Measurements from ENCODE around the gene ANKRD63. TPM values are rescaled to one million over a fixed set of nuclear protein-coding genes. Genes with fewer than 3 reads are reported as not detected.

The ANKRD63 gene
- total RNA-seq, 1 experiment from 2014 or later: 2.5 TPM

DNA sequence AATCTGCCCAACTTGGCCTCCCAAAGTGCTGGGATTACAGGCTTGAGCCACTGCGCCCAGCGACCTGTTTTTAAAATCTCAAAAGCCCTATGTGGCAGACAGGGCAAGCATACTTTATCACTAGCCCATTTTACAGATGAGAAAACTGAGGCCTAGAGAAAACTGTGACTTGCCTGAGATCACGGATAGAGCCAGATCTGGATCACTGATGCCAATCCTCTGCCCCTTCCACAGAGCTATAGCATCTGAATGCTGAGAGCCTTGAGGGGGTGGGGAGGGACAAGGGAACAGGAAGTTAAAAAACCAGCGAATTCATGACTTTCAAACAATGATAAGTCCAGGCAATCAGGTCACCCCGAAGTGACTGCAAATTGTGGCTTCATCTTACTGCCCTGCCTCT lies 7.3 kb downstream of the ANKRD63 start:
- Histone ChIP-seq H3K36me3 (ENCODE audit: insufficient read depth, low read length, poor library complexity, severe bottlenecking) (no peaks in the 10 kb centered on the region), H3K27me3 (replicated peaks; ENCODE audit: insufficient read depth, low read depth, low read length, poor library complexity) (no peaks in the 10 kb centered on the region), H3K4me3 (ENCODE audit: low read depth, low read length, poor library complexity, severe bottlenecking) (no peak overlapping the region), H3K4me1 (ENCODE audit: insufficient read depth, low read length, poor library complexity, severe bottlenecking) (peaks cover 34% of the 10 kb centered on the region), H3K27ac (ENCODE audit: low read depth, low read length, poor library complexity, severe bottlenecking) (no peak overlapping the region), H3K9me3 (ENCODE audit: low read depth, low read length, poor library complexity, severe bottlenecking) (no peaks in the 10 kb centered on the region)
- BruUV-seq (replicated peaks): no TSS peak
- ChIA-PET CTCF (interaction anchor here (1.8 kb wide), 1 partner anchor 230 kb away, joined by 9 read pairs; no protein-coding TSS in a partner anchor), POLR2A (ENCODE audit: low non-redundant PET) (no interaction called here)
- TF ChIP-seq, protein P1, sequence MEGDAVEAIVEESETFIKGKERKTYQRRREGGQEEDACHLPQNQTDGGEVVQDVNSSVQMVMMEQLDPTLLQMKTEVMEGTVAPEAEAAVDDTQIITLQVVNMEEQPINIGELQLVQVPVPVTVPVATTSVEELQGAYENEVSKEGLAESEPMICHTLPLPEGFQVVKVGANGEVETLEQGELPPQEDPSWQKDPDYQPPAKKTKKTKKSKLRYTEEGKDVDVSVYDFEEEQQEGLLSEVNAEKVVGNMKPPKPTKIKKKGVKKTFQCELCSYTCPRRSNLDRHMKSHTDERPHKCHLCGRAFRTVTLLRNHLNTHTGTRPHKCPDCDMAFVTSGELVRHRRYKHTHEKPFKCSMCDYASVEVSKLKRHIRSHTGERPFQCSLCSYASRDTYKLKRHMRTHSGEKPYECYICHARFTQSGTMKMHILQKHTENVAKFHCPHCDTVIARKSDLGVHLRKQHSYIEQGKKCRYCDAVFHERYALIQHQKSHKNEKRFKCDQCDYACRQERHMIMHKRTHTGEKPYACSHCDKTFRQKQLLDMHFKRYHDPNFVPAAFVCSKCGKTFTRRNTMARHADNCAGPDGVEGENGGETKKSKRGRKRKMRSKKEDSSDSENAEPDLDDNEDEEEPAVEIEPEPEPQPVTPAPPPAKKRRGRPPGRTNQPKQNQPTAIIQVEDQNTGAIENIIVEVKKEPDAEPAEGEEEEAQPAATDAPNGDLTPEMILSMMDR (conservative IDR thresholded peaks at IDR 0.05; ENCODE audit: low read depth, low read length): no peak
- no peak for TF ChIP-seq EZH2 (IDR thresholded peaks at IDR 0.05; ENCODE audit: borderline replicate concordance, low read depth, low read length, poor library complexity, severe bottlenecking)
- no peak for DNase-seq (ENCODE audit: low spot score)
- intact Hi-C loops (cut with micrococcal nuclease; ENCODE audit: unreplicated experiment): loop anchor here (2.0 to 10.0 kb wide), 5 partner anchors 59 to 1571 kb away; no protein-coding TSS in a partner anchor

DNA sequence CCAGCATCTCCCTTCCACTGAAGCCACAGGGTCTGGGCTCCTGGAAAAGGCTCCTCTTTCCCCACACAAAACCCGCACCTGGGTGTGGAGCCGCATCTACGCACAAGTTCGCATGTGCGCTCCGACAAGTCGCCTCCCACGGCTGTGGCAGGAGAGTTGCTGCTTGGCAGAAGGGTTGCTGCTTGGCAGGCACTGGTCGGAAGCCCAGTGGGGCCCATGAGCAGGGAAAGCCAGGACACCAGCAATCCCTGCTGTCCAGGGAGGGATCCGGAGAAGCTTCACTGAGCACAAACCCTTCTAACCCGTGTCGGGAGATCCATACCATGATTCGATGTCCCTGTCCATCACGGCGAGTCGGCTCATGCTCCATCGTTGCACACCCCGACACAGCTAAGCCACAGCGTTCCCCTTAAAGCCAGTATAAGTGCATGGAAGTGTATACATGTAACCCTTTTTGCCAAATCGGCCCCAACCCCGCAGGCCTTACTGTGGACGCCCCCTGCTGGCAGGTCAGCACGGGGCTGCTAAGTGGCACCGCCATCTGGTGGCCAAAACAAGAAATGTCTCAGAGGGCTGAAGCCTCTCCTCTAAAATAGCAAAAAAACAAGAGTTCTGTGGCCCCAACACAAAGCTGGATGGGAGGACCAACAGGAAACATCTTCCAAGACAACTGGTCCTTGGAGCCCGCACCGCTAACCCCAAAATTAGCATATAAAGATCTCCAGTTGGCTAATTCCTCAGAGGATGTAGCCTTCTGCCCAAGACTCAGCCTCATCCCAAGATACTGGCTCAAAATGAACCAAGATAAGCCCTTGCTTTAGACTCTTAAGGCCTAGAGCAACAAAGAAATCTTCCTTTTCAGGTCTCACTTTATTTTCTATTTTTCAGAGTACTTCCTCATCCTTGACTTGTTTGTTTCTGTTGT lies 8.3 kb downstream of the ANKRD63 start:
- peak; percentile 89 for DNase-seq (ENCODE audit: low spot score)
- no peaks in the 10 kb centered on the region for H3K27me3 ChIP-seq (replicated peaks; ENCODE audit: insufficient read depth, low read depth, low read length, poor library complexity)
- no peaks in the 10 kb centered on the region for H3K9me3 ChIP-seq (ENCODE audit: low read depth, low read length, poor library complexity, severe bottlenecking)
- ChIA-PET POLR2A (ENCODE audit: low non-redundant PET) (interaction anchor here (0.5 kb wide), 1 partner anchor 198 kb away, joined by 9 read pairs; no protein-coding TSS in a partner anchor), CTCF (interaction anchor here (0.6 to 3.0 kb wide), 11 partner anchors 10 to 386 kb away, joined by 3 to 25 read pairs (median 5); no protein-coding TSS in a partner anchor)
- BruUV-seq (replicated peaks): no TSS peak
- H3K36me3 ChIP-seq (ENCODE audit: insufficient read depth, low read length, poor library complexity, severe bottlenecking): no peaks in the 10 kb centered on the region
- intact Hi-C loops (cut with micrococcal nuclease; ENCODE audit: unreplicated experiment): loop anchor here (1.0 to 10.0 kb wide), 6 partner anchors 58 to 1570 kb away; no protein-coding TSS in a partner anchor
- H3K27ac ChIP-seq (ENCODE audit: low read depth, low read length, poor library complexity, severe bottlenecking): no peak overlapping the region
- no peak overlapping the region for H3K4me3 ChIP-seq (ENCODE audit: low read depth, low read length, poor library complexity, severe bottlenecking)
- TF ChIP-seq, protein P1 (conservative IDR thresholded peaks at IDR 0.05; ENCODE audit: low read depth, low read length): peak; percentile 100
- no peak for TF ChIP-seq EZH2 (IDR thresholded peaks at IDR 0.05; ENCODE audit: borderline replicate concordance, low read depth, low read length, poor library complexity, severe bottlenecking)
- peaks cover 25% of the 10 kb centered on the region for H3K4me1 ChIP-seq (ENCODE audit: insufficient read depth, low read length, poor library complexity, severe bottlenecking)

DNA sequence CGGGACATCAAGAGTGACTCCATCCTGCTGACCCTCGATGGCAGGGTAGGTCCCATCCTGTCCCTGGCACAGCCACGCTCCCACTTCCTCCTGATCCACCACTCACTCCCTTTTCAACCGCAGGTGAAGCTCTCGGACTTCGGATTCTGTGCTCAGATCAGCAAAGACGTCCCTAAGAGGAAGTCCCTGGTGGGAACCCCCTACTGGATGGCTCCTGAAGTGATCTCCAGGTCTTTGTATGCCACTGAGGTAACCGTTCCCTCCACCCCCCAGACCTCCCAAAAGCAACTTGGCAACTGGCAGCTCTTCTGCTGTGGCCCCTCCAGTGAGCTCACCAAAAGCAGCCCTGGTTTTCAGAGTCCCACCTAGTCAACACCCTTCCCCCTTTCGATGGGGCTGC lies 9.4 kb downstream of the ANKRD63 start:
- no peaks in the 10 kb centered on the region for H3K36me3 ChIP-seq (ENCODE audit: insufficient read depth, low read length, poor library complexity, severe bottlenecking)
- POLR2A ChIA-PET (ENCODE audit: low non-redundant PET): no interaction called here
- H3K27ac ChIP-seq (ENCODE audit: low read depth, low read length, poor library complexity, severe bottlenecking): no peak overlapping the region
- H3K9me3 ChIP-seq (ENCODE audit: low read depth, low read length, poor library complexity, severe bottlenecking): no peaks in the 10 kb centered on the region
- TF ChIP-seq EZH2 (IDR thresholded peaks at IDR 0.05; ENCODE audit: borderline replicate concordance, low read depth, low read length, poor library complexity, severe bottlenecking): no peak
- TF ChIP-seq, protein P1 (conservative IDR thresholded peaks at IDR 0.05; ENCODE audit: low read depth, low read length): no peak
- H3K4me1 ChIP-seq (ENCODE audit: insufficient read depth, low read length, poor library complexity, severe bottlenecking): peaks cover 13% of the 10 kb centered on the region
- intact Hi-C loops (cut with micrococcal nuclease; ENCODE audit: unreplicated experiment): loop anchor here (10.0 kb wide), 3 partner anchors 389 to 1569 kb away; no protein-coding TSS in a partner anchor
- no TSS peak for BruUV-seq (replicated peaks)
- H3K4me3 ChIP-seq (ENCODE audit: low read depth, low read length, poor library complexity, severe bottlenecking): no peak overlapping the region
- no peak for DNase-seq (ENCODE audit: low spot score)
- H3K27me3 ChIP-seq (replicated peaks; ENCODE audit: insufficient read depth, low read depth, low read length, poor library complexity): no peaks in the 10 kb centered on the region
- CTCF ChIA-PET: interaction anchor here (1.1 to 3.0 kb wide), 6 partner anchors 10 to 385 kb away, joined by 3 to 25 read pairs (median 4); partner anchors contain the start of gene ANKRD63

Measured in A673 (cell line).